Endothelial cell of umbilical vein (primary cell): Measurements from ENCODE around the gene CPNE7.

Experiments used
- CTCF ChIP-seq, 2 donors: IDR thresholded peaks; 1 replicate in 1 of 2; 2 replicates in 1 of 2; pipeline ENCODE4 v1.5.1; 2011; ENCODE audit warnings: low read length in 2 of 2, mild to moderate bottlenecking in 2 of 2, moderate library complexity in 2 of 2, control low read depth in 1 of 2, inconsistent platforms in 1 of 2, low read depth in 1 of 2; ENCODE audit not compliant: insufficient read depth in 1 of 2; ENCODE audit errors: extremely low read depth in 1 of 2
- POLR2AphosphoS5 ChIP-seq: IDR thresholded peaks from 2 replicates; pipeline ENCODE4 v1.6.1; 2012; ENCODE audit warnings: low read depth, mild to moderate bottlenecking, control low read depth, low read length, moderate library complexity; ENCODE audit not compliant: insufficient read depth

- no peak for TF ChIP-seq POLR2AphosphoS5
- no peak for TF ChIP-seq CTCF (IDR thresholded peaks at IDR 0.05; ENCODE audit: extremely low read depth in 1 of 2, insufficient read depth in 1 of 2, low read depth in 1 of 2, low read length in 2 of 2)
These were observed 5.1 kb upstream of the CPNE7 start for GRCh38 chr16:89570342-89570923.
